Renal cortical epithelial cell (primary cell): ENCODE measurements around the gene HTR2A. TPM values are rescaled to one million over a fixed set of nuclear protein-coding genes. Genes with fewer than 3 reads are reported as not detected.
A peak's percentile ranks its signal among the peaks of the same experiment; 100 is the strongest.

Source experiments
- DNase-seq: peaks from one replicate; pipeline ENCODE4 v3.0.0-alpha.2; 2011; ENCODE audit warnings: low read depth
- total RNA-seq: library from RNA; depleted of rRNA; stranded (reverse); fragments of >200 nt; gene quantifications from 2 replicates; pipeline ENCODE4 v1.2.3, GENCODE V29; 2014

The HTR2A gene
- not detected in 2 replicates for total RNA-seq

GRCh38 chr13:46896341-46897137, at the start of gene HTR2A:
TSS of gene HTR2A (minus strand) at chr13:46897053. CDS start at chr13:46895906, 1,147 bp downstream.
- peak; percentile 19 for DNase-seq

GRCh38 chr13:46936525-46936924, 39.7 kb upstream of the HTR2A start:
- no peak for DNase-seq

GRCh38 chr13:46934749-46935148, 37.9 kb upstream of the HTR2A start:
- DNase-seq, result peak; percentile 2

GRCh38 chr13:46926916-46927590, 30.2 kb upstream of the HTR2A start:
- DNase-seq, result no peak

- DNase-seq, result no peak
Observed at GRCh38 chr13:46925486-46925885, 28.6 kb upstream of the HTR2A start.

GRCh38 chr13:46914341-46914740, 17.5 kb upstream of the HTR2A start:
- DNase-seq, result no peak

GRCh38 chr13:46913757-46914156, 16.9 kb upstream of the HTR2A start:
- no peak for DNase-seq

GRCh38 chr13:46909042-46909441, 12.2 kb upstream of the HTR2A start:
- no peak for DNase-seq

GRCh38 chr13:46908501-46908900, 11.6 kb upstream of the HTR2A start:
- DNase-seq, result no peak

GRCh38 chr13:46906405-46906804, 9.6 kb upstream of the HTR2A start:
- DNase-seq, result no peak

- DNase-seq, result peak; percentile 10
Observed at GRCh38 chr13:46905249-46905648, 8.4 kb upstream of the HTR2A start.

GRCh38 chr13:46903748-46904147, 6.9 kb upstream of the HTR2A start:
- DNase-seq, result no peak

GRCh38 chr13:46901721-46902120, 4.9 kb upstream of the HTR2A start:
- no peak for DNase-seq

- DNase-seq, result no peak
Observed at GRCh38 chr13:46899801-46900200, 2.9 kb upstream of the HTR2A start.

GRCh38 chr13:46895381-46895780, 1.5 kb downstream of the HTR2A start:
- no peak for DNase-seq

- DNase-seq, result no peak
Observed at GRCh38 chr13:46894568-46894967, 2.3 kb downstream of the HTR2A start.

GRCh38 chr13:46893798-46894560, 2.9 kb downstream of the HTR2A start:
- peak; percentile 16 for DNase-seq

GRCh38 chr13:46893221-46893740, 3.6 kb downstream of the HTR2A start:
- no peak for DNase-seq

- DNase-seq, result peak; percentile 55
Observed at GRCh38 chr13:46885018-46885417, 11.8 kb downstream of the HTR2A start.

- DNase-seq, result no peak
Observed at GRCh38 chr13:46884531-46884930, 12.3 kb downstream of the HTR2A start.

GRCh38 chr13:46881621-46882020, 15.2 kb downstream of the HTR2A start:
- no peak for DNase-seq

- DNase-seq, result no peak
Observed at GRCh38 chr13:46874006-46874405, 22.8 kb downstream of the HTR2A start.
